Head of caudate nucleus (tissue), 42 donors: ENCODE measurements around the gene SPHKAP.
"Not testable (repeated sequence)": the region's sequence is repeated elsewhere in the genome, so short reads cannot be mapped to it uniquely, and the experiment has no call there.

Source experiments
- DNase-seq, 42 donors: peaks; one replicate each; pipeline versions ENCODE4 v3.0.0 to v3.0.0-alpha.2; 2020 to 2021; ENCODE audit warnings: mixed read lengths in 7 of 42
- intact Hi-C: fragments of 100-400 bp; cut with DNase I; formaldehyde crosslinking; loops from one replicate; pipeline ENCODE4 v1.15.0; 2022

SPHKAP gene, protein sequence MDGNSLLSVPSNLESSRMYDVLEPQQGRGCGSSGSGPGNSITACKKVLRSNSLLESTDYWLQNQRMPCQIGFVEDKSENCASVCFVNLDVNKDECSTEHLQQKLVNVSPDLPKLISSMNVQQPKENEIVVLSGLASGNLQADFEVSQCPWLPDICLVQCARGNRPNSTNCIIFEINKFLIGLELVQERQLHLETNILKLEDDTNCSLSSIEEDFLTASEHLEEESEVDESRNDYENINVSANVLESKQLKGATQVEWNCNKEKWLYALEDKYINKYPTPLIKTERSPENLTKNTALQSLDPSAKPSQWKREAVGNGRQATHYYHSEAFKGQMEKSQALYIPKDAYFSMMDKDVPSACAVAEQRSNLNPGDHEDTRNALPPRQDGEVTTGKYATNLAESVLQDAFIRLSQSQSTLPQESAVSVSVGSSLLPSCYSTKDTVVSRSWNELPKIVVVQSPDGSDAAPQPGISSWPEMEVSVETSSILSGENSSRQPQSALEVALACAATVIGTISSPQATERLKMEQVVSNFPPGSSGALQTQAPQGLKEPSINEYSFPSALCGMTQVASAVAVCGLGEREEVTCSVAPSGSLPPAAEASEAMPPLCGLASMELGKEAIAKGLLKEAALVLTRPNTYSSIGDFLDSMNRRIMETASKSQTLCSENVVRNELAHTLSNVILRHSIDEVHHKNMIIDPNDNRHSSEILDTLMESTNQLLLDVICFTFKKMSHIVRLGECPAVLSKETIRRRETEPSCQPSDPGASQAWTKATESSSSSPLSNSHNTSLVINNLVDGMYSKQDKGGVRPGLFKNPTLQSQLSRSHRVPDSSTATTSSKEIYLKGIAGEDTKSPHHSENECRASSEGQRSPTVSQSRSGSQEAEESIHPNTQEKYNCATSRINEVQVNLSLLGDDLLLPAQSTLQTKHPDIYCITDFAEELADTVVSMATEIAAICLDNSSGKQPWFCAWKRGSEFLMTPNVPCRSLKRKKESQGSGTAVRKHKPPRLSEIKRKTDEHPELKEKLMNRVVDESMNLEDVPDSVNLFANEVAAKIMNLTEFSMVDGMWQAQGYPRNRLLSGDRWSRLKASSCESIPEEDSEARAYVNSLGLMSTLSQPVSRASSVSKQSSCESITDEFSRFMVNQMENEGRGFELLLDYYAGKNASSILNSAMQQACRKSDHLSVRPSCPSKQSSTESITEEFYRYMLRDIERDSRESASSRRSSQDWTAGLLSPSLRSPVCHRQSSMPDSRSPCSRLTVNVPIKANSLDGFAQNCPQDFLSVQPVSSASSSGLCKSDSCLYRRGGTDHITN (N-terminal part only)

DNA sequence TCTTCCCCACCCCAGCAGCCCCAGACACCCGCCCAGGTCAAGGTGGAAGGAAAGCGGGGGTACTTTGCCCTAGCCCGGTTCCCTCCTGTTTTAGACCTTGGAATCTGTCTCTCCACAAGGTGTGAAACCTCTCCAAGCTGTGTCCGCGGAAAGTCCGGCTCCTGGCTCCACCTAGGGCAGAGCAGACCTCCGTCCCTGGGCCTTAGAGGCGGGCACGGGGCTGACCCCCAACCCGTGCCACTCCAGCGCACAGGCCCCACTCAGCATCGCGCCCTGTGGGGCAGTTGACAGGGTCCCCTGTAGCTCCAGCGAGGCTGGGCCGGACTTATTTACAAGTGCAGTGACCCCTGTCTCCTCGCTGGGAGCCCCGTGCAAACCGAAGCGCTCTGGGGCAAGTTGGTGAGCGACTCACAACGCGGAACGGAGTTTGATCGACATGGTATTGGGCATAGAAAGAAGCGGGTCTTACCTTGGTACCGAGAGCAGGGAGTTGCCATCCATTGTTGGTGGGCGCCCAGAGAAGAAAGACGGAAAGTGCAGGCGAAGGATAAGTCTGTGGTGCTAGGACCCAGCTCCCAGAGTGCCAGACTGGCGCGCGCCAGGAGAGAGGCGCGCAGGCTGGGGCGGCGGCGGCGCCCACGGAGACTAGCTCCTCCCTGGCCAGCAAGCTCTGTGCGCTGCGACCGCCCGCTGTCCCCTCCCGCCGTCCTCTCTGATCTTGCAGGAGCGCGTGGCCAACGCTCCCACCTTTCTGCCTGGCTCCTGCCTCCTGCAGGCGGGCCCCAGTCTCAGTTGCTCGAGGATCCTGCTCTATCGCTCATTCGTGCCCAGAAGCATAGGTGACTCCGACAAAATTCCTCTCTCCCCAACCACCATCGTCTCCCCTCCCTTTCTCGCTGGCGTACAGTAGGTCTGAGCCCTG lies at the start of gene SPHKAP:
Gene SPHKAP, minus strand, starts transcription at position 590 of the 922 bp plus-strand sequence. Its CDS starts 89 bp downstream, at position 501.
- peak in 21 of 42 donors; percentile 1 to 44 (median 12) for DNase-seq
- intact Hi-C loops, result no loop called here

DNA sequence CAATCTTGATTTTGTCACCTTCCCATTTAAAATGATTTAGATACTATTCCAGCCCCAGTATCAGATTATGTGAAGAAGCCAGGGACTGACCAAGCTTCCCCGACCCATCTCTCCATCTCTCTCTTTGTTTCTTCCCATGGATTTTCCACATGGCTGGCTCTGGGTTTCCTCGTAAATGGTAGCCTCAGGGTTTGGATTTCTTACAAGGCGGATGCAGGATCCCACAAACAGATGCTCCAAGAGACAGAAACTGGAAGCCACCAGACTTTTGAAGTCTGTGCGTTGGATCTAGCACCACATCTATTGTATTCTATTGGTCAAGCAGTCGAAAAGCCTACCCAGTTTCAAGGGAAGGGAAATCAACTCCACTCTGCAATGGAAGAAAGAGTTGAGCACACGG lies 46.0 kb upstream of the SPHKAP start:
- intact Hi-C loops, result no loop called here
- no peak for DNase-seq

DNA sequence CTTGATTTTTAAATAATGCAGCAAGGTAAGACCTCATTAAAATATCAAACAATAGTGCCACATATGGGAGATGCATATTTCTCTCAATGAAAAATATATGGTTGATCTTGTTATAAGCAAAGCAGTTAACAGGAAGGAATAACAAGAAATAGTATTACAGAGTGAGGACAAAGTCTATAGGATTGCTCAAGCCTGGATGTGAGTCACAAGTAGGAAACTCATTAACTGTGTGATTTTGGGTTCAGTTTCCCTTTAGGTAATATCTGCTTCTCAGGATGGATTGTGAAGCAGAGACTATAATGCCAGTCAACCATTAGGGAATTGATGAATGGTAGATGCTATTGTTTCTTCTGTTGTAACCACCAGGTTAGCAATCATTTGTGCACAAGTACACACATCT lies 42.9 kb upstream of the SPHKAP start:
- intact Hi-C loops, result no loop called here
- no peak for DNase-seq

DNA sequence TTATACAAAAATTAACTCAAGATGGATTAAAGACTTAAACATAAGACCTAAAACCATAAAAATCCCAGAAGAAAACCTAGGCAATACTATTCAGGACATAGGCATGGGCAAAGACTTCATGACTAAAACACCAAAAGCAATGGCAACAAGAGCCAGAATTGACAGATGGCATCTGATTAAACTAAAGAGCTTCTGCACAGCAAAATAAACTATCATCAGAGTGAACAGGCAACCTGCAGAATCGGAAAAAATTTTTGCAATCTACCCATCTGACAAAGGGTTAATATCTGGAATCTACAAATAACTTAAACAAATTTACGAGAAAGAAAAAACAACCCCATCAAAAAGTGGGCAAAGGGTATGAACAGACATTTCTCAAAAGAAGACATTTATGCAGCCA lies 37.1 kb upstream of the SPHKAP start:
- DNase-seq, intact Hi-C loops: not testable (repeated sequence)

DNA sequence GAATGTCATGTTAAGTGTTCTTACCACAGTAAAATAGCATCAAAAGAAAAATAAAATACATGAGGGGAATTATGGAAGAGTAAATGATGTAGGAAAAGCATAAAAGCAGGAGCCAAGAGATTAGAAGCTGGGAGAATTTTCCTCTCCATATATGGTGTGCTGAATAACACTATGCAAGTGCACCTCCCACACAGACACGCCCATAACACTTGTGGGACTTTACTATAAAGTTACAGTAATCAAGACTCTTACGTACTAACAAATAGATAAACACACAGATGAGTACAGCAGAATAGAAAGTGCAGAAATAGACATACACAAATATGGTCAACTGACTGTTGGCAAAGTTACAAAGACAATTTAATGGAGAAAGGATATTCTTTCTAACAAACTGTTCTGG lies 16.0 kb upstream of the SPHKAP start:
- intact Hi-C loops, result no loop called here
- DNase-seq, result no peak

DNA sequence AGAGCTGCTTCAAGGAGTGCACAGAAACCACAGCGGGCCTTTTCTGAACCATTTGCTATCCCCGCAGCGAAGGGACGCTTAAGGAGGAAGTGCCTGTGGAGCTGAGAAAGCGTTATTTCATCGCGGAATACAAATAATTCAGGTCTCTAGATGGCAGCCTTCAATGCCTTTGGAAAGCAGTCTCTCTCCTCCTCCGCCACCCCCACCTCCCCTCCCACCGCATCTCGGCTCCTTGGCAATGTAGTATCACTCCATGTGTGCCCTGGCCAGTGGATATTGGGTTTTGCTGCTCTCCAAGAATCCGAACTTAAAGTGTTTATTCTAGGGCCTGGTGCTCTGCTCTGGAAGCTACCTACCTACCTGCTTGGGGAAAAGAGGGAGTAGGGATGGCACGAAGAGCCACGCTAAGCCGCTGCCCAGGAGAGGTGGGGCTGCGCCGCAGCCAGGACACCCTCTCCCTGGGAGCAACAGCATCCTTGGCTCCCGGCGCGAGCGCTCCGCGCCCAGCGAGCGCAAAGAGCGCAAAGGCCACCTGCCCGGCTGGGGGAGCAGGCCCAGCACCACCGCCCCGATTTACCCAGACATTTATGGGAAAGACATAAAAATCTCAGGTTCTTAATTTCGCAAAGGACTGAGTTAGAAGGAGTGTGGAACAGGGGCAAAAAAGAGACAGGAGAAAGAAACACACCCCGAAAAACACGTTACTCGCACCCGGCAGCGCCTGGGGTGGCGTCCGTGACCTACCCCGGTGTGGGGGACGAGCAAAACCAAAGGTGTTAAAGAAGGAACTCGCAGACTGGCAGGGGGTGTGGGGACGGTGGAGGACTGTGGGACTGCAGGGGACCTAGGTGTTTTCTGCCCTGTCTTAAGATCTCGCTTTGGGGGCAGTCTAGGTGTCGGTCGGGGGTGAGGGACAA lies 1.0 kb downstream of the SPHKAP start:
- intact Hi-C loops, result no loop called here

DNA sequence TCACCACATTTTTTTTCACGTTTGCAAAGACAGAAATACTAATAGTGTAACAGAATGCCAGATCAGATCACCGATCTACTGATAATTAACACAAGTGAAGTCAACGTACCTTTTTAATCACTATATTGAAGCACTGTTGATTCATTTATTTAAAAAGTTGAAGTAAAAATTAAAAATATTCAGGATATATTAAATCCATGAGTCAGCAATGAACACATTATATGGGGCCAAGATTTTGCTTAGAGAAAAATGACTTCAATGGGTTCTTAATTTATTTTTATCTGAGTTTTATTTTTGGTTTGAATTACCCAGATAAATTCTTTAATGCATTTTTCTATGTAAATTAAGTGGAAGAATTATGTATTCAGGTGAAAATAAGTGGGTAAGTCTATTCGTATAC lies 14.2 kb downstream of the SPHKAP start:
- intact Hi-C loops, result no loop called here
- no peak for DNase-seq

More for the DNA sequence above, 1.0 kb downstream of the SPHKAP start:
- DNase-seq, result peak in 34 of 42 donors; percentile 5 to 71 (median 26)

DNA sequence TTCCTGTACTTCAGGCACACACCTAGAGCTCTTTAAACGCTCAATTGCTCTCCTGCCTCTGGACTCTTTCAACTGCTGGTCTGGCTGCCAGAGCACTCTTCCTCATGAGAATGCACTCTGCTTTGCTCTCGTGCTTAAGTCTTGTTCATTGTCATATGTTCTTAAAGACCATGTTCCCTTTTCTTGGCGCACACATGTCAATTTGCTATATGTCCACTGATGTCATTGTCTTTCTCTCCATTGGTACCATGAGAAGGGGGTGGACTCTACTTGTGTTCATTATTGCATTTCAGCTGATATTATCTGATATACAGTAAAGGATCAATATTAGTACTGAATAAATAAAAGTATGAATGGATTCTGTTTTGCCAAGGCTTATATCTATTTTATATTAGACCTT lies 16.8 kb downstream of the SPHKAP start:
- intact Hi-C loops, result no loop called here
- no peak for DNase-seq

DNA sequence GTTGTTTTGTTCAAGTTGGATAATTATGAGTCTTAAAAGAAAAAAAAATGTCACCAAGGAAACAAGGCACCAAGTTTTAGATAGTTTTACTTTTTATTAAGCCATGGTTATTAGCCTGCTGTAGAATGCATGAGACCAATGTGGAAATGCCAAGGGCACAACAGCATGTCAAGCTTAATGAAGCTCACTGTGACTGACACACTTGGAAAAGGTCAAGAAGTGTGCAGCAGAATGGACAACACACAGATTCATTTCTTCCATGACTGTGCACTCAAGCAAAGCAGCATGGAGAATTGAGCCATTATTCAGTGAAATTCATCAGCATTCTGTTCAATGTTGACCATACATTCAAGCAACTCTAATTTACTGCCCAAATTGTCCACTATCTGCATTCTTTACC lies 23.6 kb downstream of the SPHKAP start:
- no peak for DNase-seq
- intact Hi-C loops, result no loop called here

DNA sequence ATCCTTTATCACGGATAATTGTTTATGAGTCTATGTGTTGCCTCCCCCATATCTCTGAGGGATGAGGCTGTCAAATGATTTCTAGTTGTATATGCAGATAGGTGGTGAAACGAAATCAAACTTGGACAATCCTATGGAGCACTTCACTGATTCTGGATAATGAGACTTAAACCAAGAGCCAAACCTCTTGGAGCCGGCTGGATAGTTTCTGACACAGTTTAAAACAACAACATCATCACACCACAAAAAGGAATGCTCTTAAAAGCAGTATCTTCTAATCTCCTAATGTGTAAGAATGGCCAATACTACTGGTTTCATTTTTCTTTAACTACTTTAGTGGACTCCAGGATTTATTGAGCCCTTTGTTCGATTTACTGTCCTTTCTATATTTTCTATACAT lies 36.5 kb downstream of the SPHKAP start:
- no peak for DNase-seq
- intact Hi-C loops, result no loop called here

DNA sequence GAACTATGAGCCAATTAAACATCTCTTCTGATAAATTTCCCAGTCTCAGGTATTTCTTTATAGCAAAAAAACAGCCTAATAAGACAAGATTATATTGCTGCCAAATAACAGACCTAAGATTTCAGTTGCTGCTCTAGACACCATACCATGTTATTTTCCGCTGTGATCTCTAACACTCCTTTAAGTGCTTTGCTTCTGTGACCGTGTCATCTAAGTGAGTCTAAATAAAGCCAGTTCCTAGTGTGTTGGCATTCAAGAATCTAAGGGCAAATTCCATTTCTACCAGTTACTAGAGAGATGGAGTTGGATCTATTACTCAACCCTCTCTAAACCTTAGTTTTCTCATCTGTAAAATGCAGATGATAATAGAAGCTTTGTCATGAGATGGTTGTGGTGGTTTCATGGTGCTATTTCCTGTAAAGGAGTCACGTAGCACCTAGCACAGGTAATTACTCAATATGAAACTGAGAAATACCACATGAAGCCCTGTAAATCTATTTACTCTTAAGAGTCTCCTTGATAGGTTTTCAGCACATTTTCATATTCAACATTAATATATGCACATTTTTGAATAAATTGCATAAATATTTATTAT lies 40.5 kb downstream of the SPHKAP start:
- intact Hi-C loops, result no loop called here
- DNase-seq, result no peak

DNA sequence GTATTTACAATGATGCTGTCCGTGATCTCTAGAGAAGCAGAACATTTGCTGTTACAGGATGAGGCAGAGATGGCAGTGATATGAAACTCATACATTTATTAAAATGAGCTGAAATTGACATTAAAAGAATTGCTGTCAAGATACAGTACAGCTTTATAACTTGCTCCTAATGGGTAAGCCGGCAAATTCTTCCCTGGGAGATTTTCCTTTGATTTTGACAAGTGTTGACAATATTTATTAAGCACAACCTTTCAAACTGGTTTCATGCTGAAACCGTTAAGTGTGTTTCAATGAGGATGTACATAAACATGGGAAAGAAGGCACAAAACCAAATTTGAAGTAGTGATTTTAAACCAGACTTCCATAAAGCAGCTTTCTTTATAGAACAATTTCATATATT lies 45.5 kb downstream of the SPHKAP start:
- DNase-seq, result no peak
- intact Hi-C loops, result no loop called here

DNA sequence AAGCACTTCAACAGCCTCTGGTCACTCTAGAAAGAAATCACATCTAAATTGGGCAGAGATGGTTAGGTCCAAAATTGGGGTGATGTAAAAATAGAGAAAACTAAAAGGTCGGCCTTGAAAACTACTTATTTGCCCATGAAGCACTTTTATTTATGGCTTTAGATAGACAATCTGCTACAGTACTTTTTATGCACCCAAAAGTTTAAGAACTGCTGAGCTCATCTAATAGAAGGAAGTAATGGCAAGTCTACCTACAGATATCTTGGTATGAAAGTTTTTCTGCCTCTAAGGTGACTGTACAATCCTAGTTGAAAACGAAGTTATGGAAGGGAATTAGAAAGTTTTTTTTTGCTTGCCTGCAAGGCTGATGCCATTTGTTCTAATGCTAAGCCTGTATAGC lies 46.2 kb downstream of the SPHKAP start:
- intact Hi-C loops, result no loop called here

DNA sequence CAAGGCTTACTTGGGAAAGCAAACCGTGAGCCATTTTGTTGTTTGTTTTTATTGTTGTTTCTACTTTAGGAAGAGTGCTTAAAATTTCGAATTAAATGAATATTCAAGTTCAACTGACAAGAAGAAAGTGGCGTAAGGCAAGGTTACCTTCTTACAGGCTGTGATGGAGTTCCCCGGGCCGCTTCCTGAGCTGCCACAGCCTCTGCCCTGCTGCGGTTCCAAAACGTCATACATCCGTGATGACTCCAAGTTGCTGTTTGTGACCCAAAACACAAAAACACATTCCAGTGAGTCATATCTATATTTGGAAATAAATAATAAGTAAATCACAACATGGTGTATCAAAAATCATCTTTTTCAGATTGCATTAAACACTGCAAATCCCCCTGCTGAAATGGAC lies 49.7 kb downstream of the SPHKAP start:
- no peak for DNase-seq
- intact Hi-C loops, result no loop called here

More for the DNA sequence above, 46.2 kb downstream of the SPHKAP start:
- no peak for DNase-seq

DNA sequence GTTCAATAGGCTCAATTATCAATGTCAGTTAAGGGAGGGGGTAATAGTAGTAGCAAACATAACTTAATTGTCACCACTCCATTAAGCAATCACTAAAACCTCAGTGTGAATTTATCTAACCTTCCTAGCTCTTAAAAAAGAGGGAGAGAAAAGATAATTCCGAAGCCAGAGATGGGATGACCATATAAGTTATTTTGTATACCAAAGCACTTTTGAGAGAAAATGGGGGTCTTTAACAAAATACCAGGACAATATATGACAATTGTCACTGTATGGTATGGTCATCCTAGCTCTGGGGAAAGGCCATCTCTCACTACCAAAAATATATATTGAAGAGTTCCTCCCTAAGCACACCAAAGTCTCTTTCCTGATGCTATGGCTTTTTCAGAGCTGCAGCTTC lies 55.1 kb downstream of the SPHKAP start:
- no peak for DNase-seq
- intact Hi-C loops, result no loop called here

DNA sequence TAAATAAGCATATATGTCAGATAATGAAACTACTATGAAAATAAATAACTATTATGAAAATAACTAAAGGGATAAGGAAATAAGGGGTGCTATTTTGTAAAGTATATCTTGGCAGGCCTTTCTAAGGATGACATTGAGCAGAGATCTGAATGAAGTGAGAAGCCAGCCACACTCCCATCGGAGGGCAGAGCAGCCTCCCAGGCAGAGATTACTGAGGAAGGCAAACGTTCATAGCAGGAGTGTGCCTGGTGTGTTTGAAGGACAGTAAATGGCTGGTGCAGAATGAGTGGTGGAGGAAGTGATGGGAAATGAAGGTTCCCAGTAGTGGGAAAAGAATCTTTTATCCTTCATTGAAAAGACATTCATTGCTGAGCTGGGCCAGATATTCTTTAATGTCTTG lies 62.5 kb downstream of the SPHKAP start:
- no peak for DNase-seq
- intact Hi-C loops, result no loop called here

DNA sequence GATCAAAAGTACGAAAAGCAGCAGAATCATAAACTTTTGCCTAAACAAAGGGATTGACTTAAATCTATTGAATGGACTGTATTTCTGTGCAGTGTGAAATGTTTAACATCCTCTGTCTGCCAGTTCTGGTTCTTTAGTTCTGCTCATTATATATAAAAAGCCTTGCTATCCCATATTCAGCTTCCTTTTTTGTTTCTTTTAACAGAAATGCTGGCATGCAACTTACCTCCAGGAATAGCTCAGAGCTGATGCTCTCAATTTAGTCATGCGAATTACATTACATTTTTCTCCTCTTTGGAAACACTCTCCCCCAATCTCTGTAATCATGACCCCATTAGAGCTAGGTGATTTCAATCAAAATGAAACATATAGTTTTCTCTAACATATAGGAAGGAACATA lies 73.6 kb downstream of the SPHKAP start:
- DNase-seq, result no peak
- intact Hi-C loops, result no loop called here
